ENCODE results near the gene NFIC.
"Not testable (repeated sequence)": the region's sequence is repeated elsewhere in the genome, so short reads cannot be mapped to it uniquely, and the experiment has no call there.

NFIC gene

GRCh38 chr19:3452171-3452941 lies 86.0 kb downstream of the NFIC start:
- no peak for TF ChIP-seq POLR2A (IDR thresholded peaks at IDR 0.05; ENCODE audit: low read depth, low read length)
- no peak for DNase-seq (ENCODE audit: insufficient read length, low spot score)
- no peak for FAIRE-seq

- not testable (repeated sequence) for DNase-seq (ENCODE audit: insufficient read length, low spot score); FAIRE-seq
Measured at GRCh38 chr19:3452942-3453214, 86.5 kb downstream of the NFIC start.

- FAIRE-seq (no peak), DNase-seq (ENCODE audit: insufficient read length, low spot score) (no peak)
- TF ChIP-seq POLR2A (IDR thresholded peaks at IDR 0.05; ENCODE audit: low read depth, low read length): no peak
Measured at GRCh38 chr19:3453840-3454239, 87.5 kb downstream of the NFIC start.

GRCh38 chr19:3454656-3455392 lies 88.4 kb downstream of the NFIC start:
- FAIRE-seq (no peak), DNase-seq (ENCODE audit: insufficient read length, low spot score) (no peak)
- TF ChIP-seq POLR2A (IDR thresholded peaks at IDR 0.05; ENCODE audit: low read depth, low read length): no peak

GRCh38 chr19:3455393-3455955 lies 89.1 kb downstream of the NFIC start:
- FAIRE-seq: no peak
- no peak for TF ChIP-seq POLR2A (IDR thresholded peaks at IDR 0.05; ENCODE audit: low read depth, low read length)
- no peak for DNase-seq (ENCODE audit: insufficient read length, low spot score)

- DNase-seq (ENCODE audit: insufficient read length, low spot score): no peak
- no peak for FAIRE-seq
- no peak for TF ChIP-seq POLR2A (IDR thresholded peaks at IDR 0.05; ENCODE audit: low read depth, low read length)
Measured at GRCh38 chr19:3455960-3456601, 89.7 kb downstream of the NFIC start.

- DNase-seq (ENCODE audit: insufficient read length, low spot score) (no peak), FAIRE-seq (no peak)
- TF ChIP-seq POLR2A (IDR thresholded peaks at IDR 0.05; ENCODE audit: low read depth, low read length): no peak
Measured at GRCh38 chr19:3456925-3457527, 90.6 kb downstream of the NFIC start.

GRCh38 chr19:3457528-3458228 lies 91.3 kb downstream of the NFIC start:
- FAIRE-seq (no peak), DNase-seq (ENCODE audit: insufficient read length, low spot score) (no peak)
- no peak for TF ChIP-seq POLR2A (IDR thresholded peaks at IDR 0.05; ENCODE audit: low read depth, low read length)

GRCh38 chr19:3458229-3459088 lies 92.1 kb downstream of the NFIC start:
- TF ChIP-seq POLR2A (IDR thresholded peaks at IDR 0.05; ENCODE audit: low read depth, low read length): no peak
- FAIRE-seq (no peak), DNase-seq (ENCODE audit: insufficient read length, low spot score) (no peak)

GRCh38 chr19:3459089-3459881 lies 92.9 kb downstream of the NFIC start:
- DNase-seq (ENCODE audit: insufficient read length, low spot score) (peak; percentile 77), FAIRE-seq (no peak)
- no peak for TF ChIP-seq POLR2A (IDR thresholded peaks at IDR 0.05; ENCODE audit: low read depth, low read length)

- TF ChIP-seq POLR2A (IDR thresholded peaks at IDR 0.05; ENCODE audit: low read depth, low read length): no peak
- DNase-seq (ENCODE audit: insufficient read length, low spot score) (no peak), FAIRE-seq (no peak)
Measured at GRCh38 chr19:3459965-3460582, 93.7 kb downstream of the NFIC start.
